Osteoblast (primary cell): Measurements from ENCODE around the gene ZNF277. TPM values are rescaled to one million over a fixed set of nuclear protein-coding genes. Genes with fewer than 3 reads are reported as not detected.

Experiments used
- DNase-seq: peaks from one replicate; pipeline ENCODE4 v3.0.0; 2011; ENCODE audit warnings: low spot score, mixed read lengths; ENCODE audit not compliant: insufficient read length; ENCODE audit errors: missing footprints
- H2AFZ ChIP-seq: 2 replicates; pipeline ENCODE4 v1.6.0; 2011; ENCODE audit warnings: mild to moderate bottlenecking, low read length
- H3K27ac ChIP-seq: 2 replicates; pipeline ENCODE4 v1.5.1; 2011; ENCODE audit warnings: mild to moderate bottlenecking, low read depth, low read length, moderate library complexity
- H3K27me3 ChIP-seq: 2 replicates; pipeline ENCODE4 v1.6.0; 2012; ENCODE audit warnings: mild to moderate bottlenecking, control low read depth, inconsistent platforms, low read length, moderate library complexity; ENCODE audit not compliant: insufficient read depth
- H3K36me3 ChIP-seq: 2 replicates; pipeline ENCODE4 v1.5.1; 2011; ENCODE audit warnings: mild to moderate bottlenecking, low read length, control low read depth, moderate library complexity; ENCODE audit not compliant: insufficient read depth
- H3K4me1 ChIP-seq: 2 replicates; pipeline ENCODE4 v1.5.1; 2011; ENCODE audit warnings: mild to moderate bottlenecking, low read length, control low read depth, moderate library complexity; ENCODE audit not compliant: insufficient read depth
- H3K4me2 ChIP-seq: 2 replicates; pipeline ENCODE4 v1.6.0; 2011; ENCODE audit warnings: mild to moderate bottlenecking, low read length; ENCODE audit not compliant: insufficient read depth
- H3K4me3 ChIP-seq: fragments of 200-600 bp; sonication (generic); 3 replicates; pipeline ENCODE4 v1.5.1; 2012; ENCODE audit warnings: mild to moderate bottlenecking, low read length, inconsistent platforms; ENCODE audit not compliant: insufficient read depth
- H3K79me2 ChIP-seq: 2 replicates; pipeline ENCODE4 v1.6.0; 2012; ENCODE audit warnings: mild to moderate bottlenecking, low read length, control low read depth, inconsistent platforms; ENCODE audit not compliant: insufficient read depth
- H3K9me3 ChIP-seq: 2 replicates; pipeline ENCODE4 v1.5.1; 2011; ENCODE audit warnings: low read depth, low read length, control low read depth
- H4K20me1 ChIP-seq: 2 replicates; pipeline ENCODE4 v1.6.0; 2012; ENCODE audit warnings: mild to moderate bottlenecking, low read length, control low read depth; ENCODE audit not compliant: insufficient read depth
- CTCF ChIP-seq: IDR thresholded peaks from 2 replicates; pipeline ENCODE4 v1.5.1; 2011; ENCODE audit warnings: mild to moderate bottlenecking, low read depth, low read length, moderate library complexity; ENCODE audit errors: extremely low read depth
- total RNA-seq: library from RNA; depleted of rRNA; stranded (reverse); fragments of >200 nt; gene quantifications from 2 replicates; pipeline ENCODE4 v1.2.3, GENCODE V29; 2012

ZNF277 gene
- total RNA-seq, 1 donor, result 58.6 TPM

DNA sequence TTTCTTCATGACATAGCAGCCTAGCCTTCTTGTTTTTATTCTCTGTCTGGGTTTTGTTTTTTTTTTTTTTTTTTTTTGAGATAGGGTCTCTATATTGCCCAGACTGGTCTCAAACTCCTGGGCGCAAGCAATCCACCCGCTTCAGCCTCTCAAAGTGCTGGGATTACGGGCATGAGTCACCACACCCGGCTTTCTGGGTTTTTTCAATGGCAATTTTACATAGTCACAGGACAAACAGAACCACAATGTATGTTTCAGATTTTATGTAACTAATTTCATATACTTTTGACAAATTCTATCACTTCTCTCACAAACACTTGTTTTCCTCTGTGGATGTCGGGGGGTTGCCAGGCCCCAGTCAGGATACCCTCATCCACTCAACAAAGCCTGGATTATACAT is 16.8 kb upstream of the ZNF277 start:
- Histone ChIP-seq H3K79me2 (peaks cover 75% of the 10 kb centered on the region), H3K4me1 (no peaks in the 10 kb centered on the region), H3K27me3 (no peaks in the 10 kb centered on the region), H3K9me3 (no peaks in the 10 kb centered on the region), H3K4me2 (no peak overlapping the region), H3K27ac (no peak overlapping the region), H3K4me3 (no peak overlapping the region), H3K36me3 (no peaks in the 10 kb centered on the region), H2AFZ (no peak overlapping the region), H4K20me1 (no peaks in the 10 kb centered on the region)
- TF ChIP-seq CTCF, result no peak
- DNase-seq, result no peak

GRCh38 chr7:112190120-112190519 is 16.4 kb upstream of the ZNF277 start:
- no peaks in the 10 kb centered on the region for H3K27me3 ChIP-seq
- H4K20me1 ChIP-seq, result no peaks in the 10 kb centered on the region
- no peak overlapping the region for H3K4me2 ChIP-seq
- no peaks in the 10 kb centered on the region for H3K4me1 ChIP-seq
- no peak for TF ChIP-seq CTCF
- H2AFZ ChIP-seq, result no peak overlapping the region
- H3K79me2 ChIP-seq, result peaks cover 74% of the 10 kb centered on the region
- DNase-seq, result no peak
- no peaks in the 10 kb centered on the region for H3K36me3 ChIP-seq
- H3K9me3 ChIP-seq, result no peaks in the 10 kb centered on the region
- no peak overlapping the region for H3K27ac ChIP-seq
- no peak overlapping the region for H3K4me3 ChIP-seq

GRCh38 chr7:112192236-112193154 is 14.0 kb upstream of the ZNF277 start:
- H2AFZ ChIP-seq, result no peak overlapping the region
- H3K36me3 ChIP-seq, result no peaks in the 10 kb centered on the region
- no peaks in the 10 kb centered on the region for H3K9me3 ChIP-seq
- DNase-seq, result peak; percentile 83
- no peaks in the 10 kb centered on the region for H3K4me1 ChIP-seq
- no peak for TF ChIP-seq CTCF
- H3K79me2 ChIP-seq, result peaks cover 78% of the 10 kb centered on the region
- no peak overlapping the region for H3K4me3 ChIP-seq
- no peaks in the 10 kb centered on the region for H4K20me1 ChIP-seq
- peak overlapping the region; percentile 2 for H3K27ac ChIP-seq
- no peak overlapping the region for H3K4me2 ChIP-seq
- no peaks in the 10 kb centered on the region for H3K27me3 ChIP-seq

- no peaks in the 10 kb centered on the region for H3K27me3 ChIP-seq
- no peak for TF ChIP-seq CTCF
- peaks cover 80% of the 10 kb centered on the region for H3K79me2 ChIP-seq
- peaks cover 4% of the 10 kb centered on the region for H3K4me1 ChIP-seq
- H3K9me3 ChIP-seq, result no peaks in the 10 kb centered on the region
- H3K4me3 ChIP-seq, result no peak overlapping the region
- no peaks in the 10 kb centered on the region for H3K36me3 ChIP-seq
- no peak overlapping the region for H2AFZ ChIP-seq
- no peak for DNase-seq
- no peak overlapping the region for H3K27ac ChIP-seq
- H4K20me1 ChIP-seq, result no peaks in the 10 kb centered on the region
- no peak overlapping the region for H3K4me2 ChIP-seq
Measured at GRCh38 chr7:112193915-112194502, 12.5 kb upstream of the ZNF277 start.
